Peyer's patch (tissue), 4 donors: ENCODE results near the gene ABL1.

Experiments
- CTCF ChIP-seq, 6 experiments: fragments of 450-650 bp in 4 of 6; fragments of 200-600 bp in 2 of 6; sonication (generic) in 1 of 6; IDR thresholded peaks; one replicate each; pipeline ENCODE4 v1.5.1; 2017 to 2019; ENCODE audit warnings: antibody characterized with exemption in 6 of 6, mild to moderate bottlenecking in 3 of 6, moderate library complexity in 1 of 6
- POLR2A ChIP-seq, 2 donors: fragments of 450-650 bp; IDR thresholded peaks; one replicate each; pipeline ENCODE4 v1.5.1; 2017; ENCODE audit warnings: antibody characterized with exemption in 2 of 2, mild to moderate bottlenecking in 2 of 2, moderate library complexity in 2 of 2

GRCh38 chr9:130879863-130880411, 44.9 kb downstream of the ABL1 start:
- TF ChIP-seq CTCF (IDR thresholded peaks at IDR 0.05) = no peak
- TF ChIP-seq POLR2A (IDR thresholded peaks at IDR 0.05) = no peak
